HEK293 (cell line): ENCODE measurements around the gene SLC2A5.

ENCODE experiments used
- CTCF ChIA-PET: fragments of 350-600 bp; formaldehyde crosslinking; extraction: SDS; loops from one replicate; lab custom pipeline; 2021; ENCODE audit warnings: antibody characterized with exemption; lab: Yijun Ruan, JAX
- POLR2A ChIA-PET: fragments of 300-600 bp; formaldehyde crosslinking; extraction: SDS; loops from one replicate; lab custom pipeline; 2020; ENCODE audit warnings: antibody characterized with exemption, inconsistent platforms; lab: Yijun Ruan, JAX
- H3K27ac ChIP-seq: fragments of 200-500 bp; sonication (Bioruptor generic); 2 replicates; pipeline ENCODE4 v1.5.1; 2014; ENCODE audit warnings: low read depth, low read length, control low read depth, inconsistent platforms; ENCODE audit errors: extremely low read depth
- H3K36me3 ChIP-seq, 2 experiments: fragments of 200-500 bp in 1 of 2; sonication (Bioruptor generic) in 1 of 2; 1 replicate in 1 of 2; 2 replicates in 1 of 2; pipeline ENCODE4 v1.5.1; 2014 to 2017; ENCODE audit warnings: inconsistent platforms in 2 of 2, low read length in 2 of 2; ENCODE audit not compliant: control insufficient read depth in 2 of 2, insufficient read depth in 1 of 2
- H3K4me1 ChIP-seq: fragments of 200-500 bp; sonication (Bioruptor generic); 2 replicates; pipeline ENCODE4 v1.5.1; 2014; ENCODE audit warnings: mild to moderate bottlenecking, low read length, inconsistent platforms; ENCODE audit not compliant: control insufficient read depth, insufficient read depth
- H3K4me3 ChIP-seq: 2 replicates; pipeline ENCODE4 v1.5.1; 2011; ENCODE audit warnings: low read depth, mild to moderate bottlenecking, control low read depth, low read length, moderate library complexity
- H3K9me3 ChIP-seq: fragments of 200-500 bp; sonication (Bioruptor generic); 2 replicates; pipeline ENCODE4 v1.5.1; 2014; ENCODE audit warnings: low read depth, low read length, inconsistent platforms; ENCODE audit not compliant: control insufficient read depth, insufficient read depth
- BCL6B ChIP-seq: fragments of 450-650 bp; formaldehyde crosslinking; IDR thresholded peaks from 2 replicates; pipeline ENCODE4 v1.5.1; 2017; ENCODE audit warnings: missing biosample characterization, missing genetic modification characterization
- REPIN1 ChIP-seq: fragments of 450-650 bp; formaldehyde crosslinking; IDR thresholded peaks from 2 replicates; pipeline ENCODE4 v1.5.1; 2017; ENCODE audit warnings: missing biosample characterization, missing genetic modification characterization, low read depth
- TSHZ1 ChIP-seq: fragments of 450-650 bp; formaldehyde crosslinking; IDR thresholded peaks from 2 replicates; pipeline ENCODE4 v1.5.1; 2016; ENCODE audit warnings: missing biosample characterization, missing genetic modification characterization, borderline replicate concordance
- ZBTB21 ChIP-seq: fragments of 450-650 bp; formaldehyde crosslinking; IDR thresholded peaks from 2 replicates; pipeline ENCODE4 v1.5.1; 2017; ENCODE audit warnings: missing biosample characterization, missing genetic modification characterization
- ZNF10 ChIP-seq: fragments of 450-650 bp; formaldehyde crosslinking; IDR thresholded peaks from 2 replicates; pipeline ENCODE4 v1.5.1; 2017; ENCODE audit warnings: missing biosample characterization, missing genetic modification characterization
- ZNF112 ChIP-seq: fragments of 450-650 bp; formaldehyde crosslinking; IDR thresholded peaks from 2 replicates; pipeline ENCODE4 v1.5.0; 2017; ENCODE audit warnings: missing biosample characterization, missing genetic modification characterization
- ZNF366 ChIP-seq: fragments of 450-650 bp; formaldehyde crosslinking; conservative IDR thresholded peaks from 2 replicates; pipeline ENCODE4 v1.5.1; 2016; ENCODE audit warnings: missing biosample characterization, missing genetic modification characterization
- ZNF560 ChIP-seq: fragments of 450-650 bp; formaldehyde crosslinking; IDR thresholded peaks from 2 replicates; pipeline ENCODE4 v1.5.1; 2017; ENCODE audit warnings: missing biosample characterization, missing genetic modification characterization, borderline replicate concordance
- ZNF561 ChIP-seq: fragments of 450-650 bp; IDR thresholded peaks from 2 replicates; pipeline ENCODE4 v1.5.1; 2018; ENCODE audit warnings: missing biosample characterization, missing genetic modification characterization, borderline replicate concordance
- ZNF571 ChIP-seq: fragments of 450-650 bp; formaldehyde crosslinking; IDR thresholded peaks from 2 replicates; pipeline ENCODE4 v1.5.0; 2017; ENCODE audit warnings: missing biosample characterization, missing genetic modification characterization
- ZNF692 ChIP-seq: fragments of 450-650 bp; formaldehyde crosslinking; IDR thresholded peaks from 2 replicates; pipeline ENCODE4 v1.5.1; 2016; ENCODE audit warnings: missing biosample characterization, missing genetic modification characterization
- ZNF707 ChIP-seq: fragments of 450-650 bp; formaldehyde crosslinking; IDR thresholded peaks from 2 replicates; pipeline ENCODE4 v1.5.1; 2016; ENCODE audit warnings: missing biosample characterization, missing genetic modification characterization
- TF ChIP-seq, protein P1 (sequence below): fragments of 450-650 bp; formaldehyde crosslinking; IDR thresholded peaks from 2 replicates; pipeline ENCODE4 v1.5.1; 2017; ENCODE audit warnings: missing biosample characterization, missing genetic modification characterization
- TF ChIP-seq, protein P2 (sequence below): fragments of 450-650 bp; formaldehyde crosslinking; IDR thresholded peaks from 2 replicates; pipeline ENCODE4 v1.5.1; 2017; ENCODE audit warnings: missing biosample characterization, missing genetic modification characterization
- TF ChIP-seq, protein P3 (sequence below): fragments of 450-650 bp; formaldehyde crosslinking; IDR thresholded peaks from 2 replicates; pipeline ENCODE4 v1.5.1; 2016; ENCODE audit warnings: missing biosample characterization, missing genetic modification characterization
- TF ChIP-seq, protein P4 (sequence below): fragments of 450-650 bp; formaldehyde crosslinking; IDR thresholded peaks from 2 replicates; pipeline ENCODE4 v1.5.1; 2016; ENCODE audit warnings: missing biosample characterization, missing genetic modification characterization, borderline replicate concordance

SLC2A5 gene

DNA sequence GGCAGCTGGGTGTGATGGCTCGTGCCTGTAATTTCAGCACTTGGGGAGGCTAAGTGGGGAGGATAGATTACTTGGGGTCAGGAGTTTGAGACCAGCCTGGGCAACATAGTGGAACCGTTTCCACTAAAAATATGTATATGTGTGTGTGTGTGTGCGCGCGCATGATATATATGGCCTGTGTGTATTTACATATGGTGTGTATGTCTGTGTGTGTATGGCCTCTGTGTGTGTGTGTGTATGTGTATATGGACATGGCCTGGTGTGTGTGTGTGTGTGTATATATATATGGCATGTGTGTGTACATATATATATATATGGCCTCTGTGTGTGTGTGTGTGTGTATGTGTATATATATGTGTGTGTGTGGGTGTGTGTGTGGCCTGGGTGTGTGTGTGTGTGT, 27.2 kb downstream of the SLC2A5 start:
- POLR2A ChIA-PET: no interaction called here
- TF ChIP-seq, protein P1, sequence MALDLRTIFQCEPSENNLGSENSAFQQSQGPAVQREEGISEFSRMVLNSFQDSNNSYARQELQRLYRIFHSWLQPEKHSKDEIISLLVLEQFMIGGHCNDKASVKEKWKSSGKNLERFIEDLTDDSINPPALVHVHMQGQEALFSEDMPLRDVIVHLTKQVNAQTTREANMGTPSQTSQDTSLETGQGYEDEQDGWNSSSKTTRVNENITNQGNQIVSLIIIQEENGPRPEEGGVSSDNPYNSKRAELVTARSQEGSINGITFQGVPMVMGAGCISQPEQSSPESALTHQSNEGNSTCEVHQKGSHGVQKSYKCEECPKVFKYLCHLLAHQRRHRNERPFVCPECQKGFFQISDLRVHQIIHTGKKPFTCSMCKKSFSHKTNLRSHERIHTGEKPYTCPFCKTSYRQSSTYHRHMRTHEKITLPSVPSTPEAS (tag by site-specific recombination): peak; percentile 70; the same call in 1 of the 2 replicates
- no peak for TF ChIP-seq ZBTB21 (tag by site-specific recombination)
- TF ChIP-seq ZNF707 (tag by site-specific recombination): no peak
- TF ChIP-seq, protein P2, sequence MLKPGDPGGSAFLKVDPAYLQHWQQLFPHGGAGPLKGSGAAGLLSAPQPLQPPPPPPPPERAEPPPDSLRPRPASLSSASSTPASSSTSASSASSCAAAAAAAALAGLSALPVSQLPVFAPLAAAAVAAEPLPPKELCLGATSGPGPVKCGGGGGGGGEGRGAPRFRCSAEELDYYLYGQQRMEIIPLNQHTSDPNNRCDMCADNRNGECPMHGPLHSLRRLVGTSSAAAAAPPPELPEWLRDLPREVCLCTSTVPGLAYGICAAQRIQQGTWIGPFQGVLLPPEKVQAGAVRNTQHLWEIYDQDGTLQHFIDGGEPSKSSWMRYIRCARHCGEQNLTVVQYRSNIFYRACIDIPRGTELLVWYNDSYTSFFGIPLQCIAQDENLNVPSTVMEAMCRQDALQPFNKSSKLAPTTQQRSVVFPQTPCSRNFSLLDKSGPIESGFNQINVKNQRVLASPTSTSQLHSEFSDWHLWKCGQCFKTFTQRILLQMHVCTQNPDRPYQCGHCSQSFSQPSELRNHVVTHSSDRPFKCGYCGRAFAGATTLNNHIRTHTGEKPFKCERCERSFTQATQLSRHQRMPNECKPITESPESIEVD (tag by site-specific recombination): no peak
- no peak for TF ChIP-seq ZNF561 (tag by site-specific recombination)
- CTCF ChIA-PET: interaction anchor here (1.2 kb wide), 1 partner anchor 37 kb away, joined by 6 read pairs; no protein-coding TSS in a partner anchor
- Histone ChIP-seq H3K9me3 (no peaks in the 10 kb centered on the region), H3K27ac (no peak overlapping the region), H3K4me1 (no peaks in the 10 kb centered on the region), H3K36me3 (no peaks in the 10 kb centered on the region), H3K4me3 (no peak overlapping the region)

DNA sequence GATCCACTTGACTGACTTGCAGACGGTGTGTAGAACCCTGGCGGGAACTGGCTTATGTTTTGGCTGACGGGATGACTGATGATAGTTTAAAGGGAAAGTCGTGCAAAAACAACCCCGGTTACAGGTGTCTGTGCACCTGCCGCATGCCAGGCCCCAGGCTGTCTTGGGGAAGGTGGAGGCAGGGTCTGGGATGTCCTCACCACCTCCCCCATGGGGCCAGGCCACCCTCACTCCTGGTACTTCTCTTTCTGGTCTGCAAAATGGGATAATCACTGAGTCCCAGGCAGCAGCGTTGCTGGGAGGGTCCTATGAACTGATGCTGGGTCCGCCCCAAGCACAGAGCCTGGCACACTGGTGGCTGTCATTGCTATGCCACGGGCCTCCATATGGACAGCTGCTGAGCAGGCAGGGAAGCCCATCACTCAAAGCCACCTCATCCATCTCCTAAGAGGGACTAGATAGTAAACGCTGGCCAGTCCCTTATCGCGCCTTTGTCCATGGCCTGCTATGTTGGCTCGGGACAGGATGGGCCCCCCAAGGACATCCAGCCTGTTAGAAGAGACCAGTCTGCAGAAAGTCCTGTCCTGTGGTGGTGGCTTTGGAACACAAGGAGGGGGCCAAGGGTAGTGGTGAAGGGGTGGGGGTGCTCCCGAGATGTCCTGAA, 28.2 kb downstream of the SLC2A5 start:
- Histone ChIP-seq H3K36me3 (no peaks in the 10 kb centered on the region), H3K4me1 (no peaks in the 10 kb centered on the region), H3K9me3 (no peaks in the 10 kb centered on the region), H3K27ac (no peak overlapping the region), H3K4me3 (no peak overlapping the region)
- ChIA-PET POLR2A (no interaction called here), CTCF (interaction anchor here (0.7 to 1.2 kb wide), 2 partner anchors 36 to 103 kb away, joined by 4 to 6 read pairs; no protein-coding TSS in a partner anchor)
- no peak for TF ChIP-seq ZNF561 (tag by site-specific recombination)
- TF ChIP-seq, protein P3, sequence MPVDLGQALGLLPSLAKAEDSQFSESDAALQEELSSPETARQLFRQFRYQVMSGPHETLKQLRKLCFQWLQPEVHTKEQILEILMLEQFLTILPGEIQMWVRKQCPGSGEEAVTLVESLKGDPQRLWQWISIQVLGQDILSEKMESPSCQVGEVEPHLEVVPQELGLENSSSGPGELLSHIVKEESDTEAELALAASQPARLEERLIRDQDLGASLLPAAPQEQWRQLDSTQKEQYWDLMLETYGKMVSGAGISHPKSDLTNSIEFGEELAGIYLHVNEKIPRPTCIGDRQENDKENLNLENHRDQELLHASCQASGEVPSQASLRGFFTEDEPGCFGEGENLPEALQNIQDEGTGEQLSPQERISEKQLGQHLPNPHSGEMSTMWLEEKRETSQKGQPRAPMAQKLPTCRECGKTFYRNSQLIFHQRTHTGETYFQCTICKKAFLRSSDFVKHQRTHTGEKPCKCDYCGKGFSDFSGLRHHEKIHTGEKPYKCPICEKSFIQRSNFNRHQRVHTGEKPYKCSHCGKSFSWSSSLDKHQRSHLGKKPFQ (tag by site-specific recombination): no peak
- no peak for TF ChIP-seq BCL6B (tag by site-specific recombination)
- TF ChIP-seq ZNF571 (tag by site-specific recombination): no peak
- TF ChIP-seq ZNF112 (tag by site-specific recombination): no peak
- TF ChIP-seq, protein P4, sequence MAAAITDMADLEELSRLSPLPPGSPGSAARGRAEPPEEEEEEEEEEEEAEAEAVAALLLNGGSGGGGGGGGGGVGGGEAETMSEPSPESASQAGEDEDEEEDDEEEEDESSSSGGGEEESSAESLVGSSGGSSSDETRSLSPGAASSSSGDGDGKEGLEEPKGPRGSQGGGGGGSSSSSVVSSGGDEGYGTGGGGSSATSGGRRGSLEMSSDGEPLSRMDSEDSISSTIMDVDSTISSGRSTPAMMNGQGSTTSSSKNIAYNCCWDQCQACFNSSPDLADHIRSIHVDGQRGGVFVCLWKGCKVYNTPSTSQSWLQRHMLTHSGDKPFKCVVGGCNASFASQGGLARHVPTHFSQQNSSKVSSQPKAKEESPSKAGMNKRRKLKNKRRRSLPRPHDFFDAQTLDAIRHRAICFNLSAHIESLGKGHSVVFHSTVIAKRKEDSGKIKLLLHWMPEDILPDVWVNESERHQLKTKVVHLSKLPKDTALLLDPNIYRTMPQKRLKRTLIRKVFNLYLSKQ (tag by site-specific recombination): no peak
- TF ChIP-seq ZNF560 (tag by site-specific recombination): no peak
- TF ChIP-seq ZNF692 (tag by site-specific recombination): no peak
- no peak for TF ChIP-seq ZNF366
- no peak for TF ChIP-seq REPIN1 (tag by site-specific recombination)
- TF ChIP-seq TSHZ1: no peak
- no peak for TF ChIP-seq ZNF10 (tag by site-specific recombination)
